Heart left ventricle (tissue), 16 donors: ENCODE results near the gene PRTN3. TPM values are rescaled to one million over a fixed set of nuclear protein-coding genes. Genes with fewer than 3 reads are reported as not detected.

Source experiments
- ATAC-seq, 4 donors: fragments of 200-7000 bp; cut with Tn5 transposase; one replicate each; pipeline ENCODE4 v1.9.1; 2020 to 2022; ENCODE audit warnings: moderate library complexity in 4 of 4, mild to moderate bottlenecking in 3 of 4, moderate number of reproducible peaks in 1 of 4
- DNase-seq, 5 donors: peaks; one replicate each; pipeline ENCODE4 v3.0.0-alpha.2; 2020
- H3K27ac ChIP-seq, 12 donors: fragments of 200-600 bp; sonication (generic) in 4 of 12; one replicate each; pipeline versions ENCODE4 v1.5.0 to v1.8.0; 2016 to 2022; ENCODE audit warnings: mild to moderate bottlenecking in 2 of 12
- H3K27me3 ChIP-seq, 9 donors: fragments of 200-600 bp; sonication (generic) in 2 of 9; one replicate each; pipeline versions ENCODE4 v1.5.1 to v1.8.0; 2016 to 2022; ENCODE audit warnings: mild to moderate bottlenecking in 3 of 9
- H3K36me3 ChIP-seq, 9 donors: fragments of 200-600 bp; sonication (generic) in 2 of 9; one replicate each; pipeline versions ENCODE4 v1.5.0 to v1.8.0; 2018 to 2022; ENCODE audit warnings: mild to moderate bottlenecking in 2 of 9
- H3K4me1 ChIP-seq, 12 donors: fragments of 200-600 bp; sonication (generic) in 4 of 12; one replicate each; pipeline versions ENCODE4 v1.5.0 to v1.8.0; 2016 to 2022; ENCODE audit warnings: mild to moderate bottlenecking in 3 of 12
- H3K4me3 ChIP-seq, 12 donors: fragments of 200-600 bp; sonication (generic) in 4 of 12; one replicate each; pipeline versions ENCODE4 v1.5.0 to v1.8.0; 2017 to 2022; ENCODE audit warnings: mild to moderate bottlenecking in 9 of 12, moderate library complexity in 4 of 12
- H3K9me3 ChIP-seq, 12 donors: fragments of 200-600 bp; sonication (generic) in 4 of 12; one replicate each; pipeline versions ENCODE4 v1.5.0 to v1.8.0; 2016 to 2022; ENCODE audit warnings: mild to moderate bottlenecking in 1 of 12
- CTCF ChIP-seq, 12 donors: fragments of 200-600 bp; sonication (generic) in 4 of 12; IDR thresholded peaks; one replicate each; pipeline versions ENCODE4 v1.5.0 to v1.8.0; 2018 to 2022; ENCODE audit warnings: antibody characterized with exemption in 12 of 12, mild to moderate bottlenecking in 5 of 12
- POLR2A ChIP-seq, 2 donors: fragments of 450-650 bp; IDR thresholded peaks; one replicate each; pipeline ENCODE4 v1.6.1; 2017; ENCODE audit warnings: antibody characterized with exemption in 2 of 2, mild to moderate bottlenecking in 2 of 2, moderate library complexity in 2 of 2
- WGBS, 4 donors: extraction: QIAGEN DNeasy Blood & Tissue Kit in 2 of 4; methylation state at CpG; one replicate each; pipeline versions ENCODE4 v1.1.5 to v1.1.7; 2013 to 2018; 5-methylcytosine and 5-hydroxymethylcytosine counted together
- intact Hi-C, 10 donors: fragments of 100-400 bp; cut with DNase I; formaldehyde crosslinking; loops; one replicate each; pipeline versions ENCODE4 v1.11.1 to v1.14.2; 2022
- polyA plus RNA-seq, 2 donors: library from polyadenylated mRNA; stranded (reverse); fragments of 200-250 nt; gene quantifications; one replicate each; pipeline ENCODE4 v1.2.3, GENCODE V29; 2013
- total RNA-seq, 9 donors: library from RNA; depleted of rRNA in 2 of 9; stranded (reverse); fragments of >200 nt in 2 of 9; fragmentation: NEBNext Ultra II Directional in 3 of 9; extraction: Animal tissue kit (Norgen Biotek cat#: 25700) in 3 of 9; gene quantifications; one replicate each; pipeline versions ENCODE4 v1.1.0 to v1.2.4, GENCODE V29; 2016 to 2023
- donor health status: ischemic (EF 13 %, LVEDD 7.1; RV severe dilation, severe dysfunction).
- donor health status: healthy with polysubstance abuse.
- donor health status: DM: no; HTN: yes; CAD: no.
- donor health status: DM: no; HTN: no; CAD: no.
- donor health status: ischemic (EF 25% LVEDD 6.9; RV normal size, moderate dysfunction).
- donor health status: ischemic (EF 25% LVEDD 5.7; RV mildly dilated, moderate dysfunction).
- donor health status: healthy.
- donor health status: DM: yes; HTN: yes; CAD: no.
- donor health status: ischemic (EF 35%, LVEDD 5.7; RV mildly dilated, moderate dysfunction).
- donor health status: nonischemic (EF 11% LVEDD 7.7; RV severe dilation, severe dysfunction).
- donor health status: DM: yes; HTN: yes; CAD: no.
- donor health status: PGD.
- donor health status: ischemic (EF 29% LVEDD 5.4; RV normal size, mild dysfunction).
- donor health status: nonischemic (EF 23%, LVEDD 6.1; RV moderate dilation, normal function).

PRTN3 gene
- total and polyA plus RNA-seq, 11 donors: 0.11 to 0.40 TPM; not detected in 9

- intact Hi-C loops: no loop called here
- Histone ChIP-seq H3K27ac (peak overlapping the region in 11 of 12 donors; percentile 42 to 86 (median 74)), H3K27me3 (no peaks in the 10 kb centered on the region), H3K4me3 (no peak overlapping the region), H3K4me1 (peaks cover 7 to 63% (median 40%) of the 10 kb centered on the region in 12 donors), H3K36me3 (no peaks in the 10 kb centered on the region), H3K9me3 (no peaks in the 10 kb centered on the region)
- TF ChIP-seq CTCF (IDR thresholded peaks at IDR 0.05): no peak
- TF ChIP-seq POLR2A (IDR thresholded peaks at IDR 0.05): no peak
- WGBS, 4 donors: 56 to 63% (median 62%) methylated on average over 12 to 16 of the region's 16 CpGs
- DNase-seq: peak in 1 of 5 donors; percentile 29
- ATAC-seq: no peak
Measured at GRCh38 chr19:792306-792885, 48.4 kb upstream of the PRTN3 start.

- intact Hi-C loops: no loop called here
- DNase-seq: no peak
Measured at GRCh38 chr19:793806-794205, 47.0 kb upstream of the PRTN3 start.

DNA sequence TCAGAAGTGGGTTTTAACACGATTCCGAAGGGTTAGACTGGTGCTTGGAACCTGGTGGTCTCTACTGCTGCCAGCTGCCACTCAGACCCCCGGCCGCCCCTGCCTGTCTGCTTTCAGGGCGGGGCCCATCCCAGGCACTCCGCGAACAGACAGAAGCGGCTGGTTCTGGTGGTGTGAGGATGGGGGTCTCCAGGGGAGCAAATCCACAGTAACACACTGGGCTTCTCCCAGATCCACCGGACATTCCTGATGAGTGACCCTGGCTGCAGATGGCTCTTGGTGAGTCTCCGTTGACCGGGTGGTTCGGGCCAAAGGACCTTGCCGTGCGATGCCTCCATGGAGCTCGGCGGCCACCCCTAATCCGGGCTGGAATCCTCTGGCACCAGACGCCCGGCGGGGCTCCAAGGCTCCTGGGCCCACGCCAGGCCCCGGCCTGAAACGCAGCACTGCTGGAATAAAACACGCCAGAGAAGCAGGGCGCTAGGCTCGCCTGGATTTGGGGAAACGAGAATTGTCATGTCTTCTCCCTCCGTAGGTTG, 45.7 kb upstream of the PRTN3 start:
- TF ChIP-seq CTCF (IDR thresholded peaks at IDR 0.05): no peak
- TF ChIP-seq POLR2A (IDR thresholded peaks at IDR 0.05): no peak
- H3K36me3 ChIP-seq: peaks cover 0 to 11% (median 2%) of the 10 kb centered on the region in 9 donors
- DNase-seq (peak in 3 of 5 donors; percentile 13 to 56 (median 30)), ATAC-seq (no peak)
- 84 to 95% (median 89%) methylated on average over 27 to 28 of the region's 28 CpGs for WGBS, 4 donors
- no peaks in the 10 kb centered on the region for H3K27me3 ChIP-seq
- no peaks in the 10 kb centered on the region for H3K9me3 ChIP-seq
- peaks cover 4 to 56% (median 41%) of the 10 kb centered on the region in 12 donors for H3K4me1 ChIP-seq
- intact Hi-C loops: loop anchor here in 1 of 10 donors (5.0 kb wide), 1 partner anchor 457 kb away; no protein-coding TSS in a partner anchor
- H3K27ac ChIP-seq: peak overlapping the region in 2 of 12 donors; percentile 17 to 64
- peak overlapping the region in 1 of 12 donors; percentile 10 for H3K4me3 ChIP-seq

More at GRCh38 chr19:793806-794205, 47.0 kb upstream of the PRTN3 start:
- no peak for TF ChIP-seq CTCF (IDR thresholded peaks at IDR 0.05)
- no peak for TF ChIP-seq POLR2A (IDR thresholded peaks at IDR 0.05)
- peaks cover 2 to 53% (median 36%) of the 10 kb centered on the region in 12 donors for H3K4me1 ChIP-seq
- no peaks in the 10 kb centered on the region for H3K9me3 ChIP-seq
- no peak for ATAC-seq
- H3K36me3 ChIP-seq: no peaks in the 10 kb centered on the region
- H3K27ac ChIP-seq: no peak overlapping the region
- H3K27me3 ChIP-seq: no peaks in the 10 kb centered on the region
- H3K4me3 ChIP-seq: no peak overlapping the region
- 89 to 96% (median 93%) methylated on average over 10 to 12 of the region's 12 CpGs for WGBS, 4 donors
